ENCODE measurements around the gene SFTPA2.
"Not testable (repeated sequence)": the region's sequence is repeated elsewhere in the genome, so short reads cannot be mapped to it uniquely, and the experiment has no call there.

The SFTPA2 gene

DNA sequence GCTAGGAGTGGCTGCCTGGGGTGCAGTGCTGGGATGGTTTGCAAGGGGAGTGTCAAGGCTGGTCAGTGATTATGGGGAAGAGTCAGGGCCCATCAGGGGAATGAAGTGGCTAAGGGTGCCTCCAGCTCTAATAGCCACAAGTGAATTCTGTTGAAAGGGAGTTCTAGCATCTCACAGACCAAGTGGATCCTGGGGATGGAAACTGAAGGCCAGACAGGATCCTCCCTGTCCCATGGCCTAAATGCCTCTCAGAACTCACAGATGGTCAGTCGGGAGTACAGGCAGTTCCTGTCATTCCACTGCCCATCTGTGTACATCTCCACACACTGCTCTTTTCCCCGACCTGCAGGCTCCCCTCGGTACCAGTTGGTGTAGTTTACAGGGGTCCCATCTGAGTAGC is 3.2 kb downstream of the SFTPA2 start:
- DNase-seq, result not testable (repeated sequence)

DNA sequence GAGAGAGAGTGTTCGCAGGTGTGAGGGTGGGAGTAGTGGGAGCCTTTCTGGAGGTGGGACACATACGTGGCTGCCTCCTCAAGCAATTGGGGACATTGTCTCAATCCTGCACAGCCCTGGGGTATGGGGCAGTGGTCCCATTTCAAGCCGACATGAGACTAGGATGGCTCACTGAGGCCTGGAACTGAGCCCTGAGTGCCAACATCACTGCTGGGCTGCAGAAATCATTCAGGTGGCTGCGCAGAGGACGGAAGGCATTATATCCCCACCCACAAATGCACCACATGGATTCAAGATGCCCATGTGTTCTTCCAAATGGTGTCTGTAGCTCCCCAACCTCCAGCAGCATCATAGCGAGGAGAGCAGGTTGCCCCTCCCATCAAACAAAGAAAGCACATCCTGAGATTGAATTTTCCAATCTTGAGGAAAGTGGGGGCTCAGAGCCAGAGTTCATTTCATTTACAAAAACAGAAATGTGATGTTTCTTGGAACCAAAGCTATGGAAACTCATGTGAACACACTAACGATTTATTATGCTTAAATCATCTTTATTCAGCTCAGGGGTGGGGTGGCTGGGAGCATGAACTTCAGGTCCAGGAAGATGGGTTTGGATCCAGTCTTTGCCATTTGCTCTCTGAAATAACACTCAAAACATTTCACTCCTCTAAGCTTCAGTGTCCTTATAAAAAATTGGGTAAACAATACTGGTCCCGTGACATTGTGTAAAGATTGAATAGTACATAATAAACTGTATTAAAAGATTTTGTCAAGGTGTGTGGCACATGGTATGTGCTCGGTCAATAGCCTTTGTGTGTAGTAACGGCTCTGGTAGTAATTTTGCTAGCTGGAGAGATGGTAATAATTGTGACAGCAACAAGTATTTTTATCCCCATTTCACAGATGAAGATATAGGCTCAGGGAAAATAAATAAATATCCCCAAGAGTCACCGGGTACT is 4.6 kb downstream of the SFTPA2 start:
- no peak for DNase-seq

- DNase-seq, result no peak
Observed at GRCh38 chr10:79552143-79552542, 8.1 kb downstream of the SFTPA2 start.

DNA sequence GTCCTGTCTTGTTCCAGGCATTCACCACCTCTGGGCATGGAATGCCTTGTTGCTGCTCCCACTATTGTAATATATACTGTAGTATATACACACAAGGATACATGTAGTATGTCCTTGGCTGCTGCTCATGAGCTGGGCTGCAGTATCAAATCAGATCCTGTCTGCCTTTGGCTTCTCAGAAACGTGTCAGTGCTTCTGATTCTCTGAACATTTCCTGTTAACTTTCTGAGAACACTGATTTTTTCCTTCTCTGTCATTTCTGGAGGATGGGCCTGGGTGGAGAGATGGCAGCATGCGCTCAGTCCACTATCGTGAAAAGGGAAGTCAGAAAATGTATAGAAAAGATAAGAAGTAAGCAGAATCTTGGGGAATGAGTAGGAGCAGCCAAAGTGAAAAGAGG is 12.2 kb downstream of the SFTPA2 start:
- DNase-seq, result no peak

DNA sequence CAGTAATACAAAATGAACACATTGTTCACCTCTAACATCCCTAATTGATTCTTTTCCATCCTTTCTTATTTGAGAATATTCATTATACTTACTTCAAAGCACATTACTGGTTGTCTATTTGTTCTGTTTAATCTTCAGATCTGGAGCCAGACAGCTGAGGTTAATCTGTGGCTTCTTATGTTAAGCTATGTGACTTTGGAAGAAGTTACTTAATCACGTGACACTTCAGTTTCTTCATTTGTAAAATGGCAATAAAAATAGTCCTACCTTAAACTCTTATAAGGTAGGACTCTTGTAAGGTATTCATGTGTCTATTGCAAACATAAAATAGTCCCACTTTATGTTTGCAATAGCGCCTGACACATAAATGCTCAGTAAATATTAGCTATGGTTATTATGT is 13.1 kb downstream of the SFTPA2 start:
- DNase-seq, result not testable (repeated sequence)

DNA sequence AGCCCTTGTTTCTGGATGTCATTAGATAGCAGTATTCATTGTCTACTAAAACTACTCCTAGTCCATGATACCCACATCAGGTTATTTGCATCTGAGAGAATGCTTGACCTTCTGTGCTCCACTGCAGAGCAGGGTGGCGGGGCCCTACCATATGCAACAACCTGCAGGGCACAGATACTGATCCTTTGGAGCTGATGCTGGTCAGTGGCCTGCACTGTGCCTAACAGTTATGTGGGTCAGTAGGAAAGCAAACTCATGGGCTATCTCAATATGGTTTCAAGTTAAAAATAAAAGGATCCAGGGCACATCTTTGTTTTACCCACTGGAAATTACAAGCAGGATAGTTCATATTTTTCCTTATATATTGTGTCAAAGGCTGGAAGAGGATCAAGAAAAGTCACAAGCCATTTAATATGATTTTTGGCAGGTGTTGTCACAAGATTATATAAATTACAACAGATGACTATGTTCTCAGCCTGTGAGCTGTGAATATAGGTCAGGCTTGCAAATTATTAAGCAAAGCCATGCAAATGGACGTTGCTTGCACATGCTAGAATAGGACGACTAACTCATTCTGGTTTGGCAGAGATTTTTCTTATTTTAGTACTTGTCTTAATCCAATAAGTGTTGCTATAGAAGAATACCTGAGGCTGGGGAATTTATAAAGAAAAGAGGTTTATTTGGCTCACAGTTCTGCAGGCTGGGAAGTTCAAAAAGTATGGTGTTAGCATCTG is 15.1 kb downstream of the SFTPA2 start:
- not testable (repeated sequence) for DNase-seq

- DNase-seq, result not testable (repeated sequence)
Observed at GRCh38 chr10:79544408-79544807, 15.8 kb downstream of the SFTPA2 start.

DNA sequence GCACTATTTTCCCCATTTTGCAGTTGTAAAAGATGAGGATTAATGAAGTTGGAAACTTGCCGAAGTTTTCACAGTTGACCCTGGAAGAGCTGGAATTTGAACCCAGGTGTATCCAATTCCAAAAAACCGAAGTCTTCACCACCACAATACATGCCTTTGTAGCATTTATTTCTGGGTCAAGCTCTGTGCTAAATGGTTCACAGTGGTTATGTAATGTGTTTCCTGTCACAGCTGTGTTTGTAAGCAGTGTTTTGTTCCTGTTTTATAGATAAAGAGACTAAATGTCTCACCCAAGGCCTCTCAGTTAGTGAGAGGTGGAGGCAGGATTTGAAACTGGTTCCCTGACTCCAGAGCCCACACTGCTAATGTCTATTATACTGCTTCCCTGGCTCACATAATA is 17.6 kb downstream of the SFTPA2 start:
- no peak for DNase-seq

DNA sequence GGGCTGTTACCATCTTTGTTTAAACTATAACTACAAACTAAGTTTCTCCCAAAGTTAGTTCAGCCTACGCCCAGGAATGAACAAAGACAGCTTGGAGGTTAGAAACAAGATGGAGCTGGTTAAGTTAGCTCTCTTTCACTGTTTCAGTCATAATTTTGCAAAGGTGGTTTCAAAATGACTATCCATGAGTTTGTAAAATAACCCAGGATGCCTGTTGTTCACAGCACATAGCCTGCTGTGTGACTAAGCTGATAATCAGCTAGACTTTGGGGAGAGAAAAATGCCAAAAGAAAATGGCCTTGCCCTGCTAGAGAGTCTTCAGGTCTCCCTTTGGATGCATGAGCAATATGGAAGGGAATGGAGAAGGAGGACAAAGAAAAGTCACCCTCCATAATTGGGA is 19.3 kb downstream of the SFTPA2 start:
- DNase-seq, result not testable (repeated sequence)

GRCh38 chr10:79538311-79538710 is 21.9 kb downstream of the SFTPA2 start:
- DNase-seq, result not testable (repeated sequence)

GRCh38 chr10:79533903-79534175 is 26.4 kb downstream of the SFTPA2 start:
- DNase-seq, result not testable (repeated sequence)

DNA sequence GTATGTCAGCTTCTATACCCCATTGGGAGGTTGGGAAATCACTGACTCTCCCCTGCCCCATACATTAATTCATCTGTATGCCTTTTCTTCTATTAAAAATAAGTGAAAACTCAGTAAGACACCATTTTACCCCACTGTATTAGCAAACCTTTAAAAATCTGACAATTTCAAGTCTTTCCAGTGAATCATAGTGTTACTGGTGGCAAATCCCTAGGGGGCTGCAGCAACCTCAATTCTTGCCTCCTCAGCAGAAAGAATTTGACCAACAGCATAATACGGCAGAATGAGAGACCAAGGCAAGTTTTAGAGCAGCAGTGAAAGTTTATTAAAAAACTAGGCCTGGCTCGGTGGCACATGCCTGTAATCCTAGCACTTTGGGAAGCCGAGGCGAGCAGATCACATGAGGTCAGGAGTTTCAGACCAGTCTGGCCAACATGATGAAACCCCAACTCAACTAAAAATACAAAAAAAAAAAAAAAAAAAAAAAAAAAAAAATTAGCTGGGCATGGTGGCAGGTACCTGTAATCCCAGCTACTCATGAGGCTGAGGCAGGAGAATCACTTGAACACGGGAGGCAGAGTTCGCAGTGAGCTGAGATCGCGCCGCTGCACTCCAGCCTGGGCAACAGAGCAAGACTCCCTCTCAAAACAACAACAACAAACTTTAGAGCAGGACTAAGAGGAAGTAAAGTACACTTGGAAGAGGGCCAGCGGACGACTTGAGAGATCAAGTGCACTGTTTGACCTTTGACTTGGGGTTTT is 26.9 kb downstream of the SFTPA2 start:
- not testable (repeated sequence) for DNase-seq

GRCh38 chr10:79528261-79528660 is 31.9 kb downstream of the SFTPA2 start:
- not testable (repeated sequence) for DNase-seq

DNA sequence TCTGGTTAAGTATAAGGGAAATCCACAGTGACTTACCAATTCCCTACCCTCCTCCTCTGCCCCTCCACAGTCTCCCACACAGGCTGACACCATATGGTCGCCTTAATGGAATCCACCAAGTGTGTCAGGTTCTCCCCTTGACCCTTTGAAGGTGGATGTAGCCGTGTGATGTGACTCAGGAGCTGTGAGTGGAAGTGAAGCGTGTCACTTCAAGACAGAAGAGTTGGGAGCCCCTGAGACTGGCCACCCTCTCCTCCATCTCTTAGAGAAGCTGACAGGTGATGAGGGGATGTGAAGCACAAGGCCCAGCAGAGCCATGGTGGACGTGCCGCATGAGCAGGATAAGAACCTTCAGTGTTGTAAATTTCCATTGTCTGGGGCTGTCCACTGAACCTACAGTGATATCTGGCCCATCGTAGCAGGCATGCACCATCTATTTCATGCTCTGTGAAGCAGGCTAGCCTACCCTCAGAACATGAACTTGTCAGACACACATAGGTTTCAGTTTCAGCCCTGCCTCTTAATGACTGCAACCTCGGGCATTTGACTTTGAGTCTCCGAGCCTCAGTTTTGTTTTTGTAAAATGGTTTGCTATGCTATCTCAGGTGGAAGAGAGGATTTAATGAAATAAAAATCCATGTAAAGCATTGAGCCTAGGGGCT is 35.0 kb downstream of the SFTPA2 start:
- DNase-seq, result not testable (repeated sequence)

DNA sequence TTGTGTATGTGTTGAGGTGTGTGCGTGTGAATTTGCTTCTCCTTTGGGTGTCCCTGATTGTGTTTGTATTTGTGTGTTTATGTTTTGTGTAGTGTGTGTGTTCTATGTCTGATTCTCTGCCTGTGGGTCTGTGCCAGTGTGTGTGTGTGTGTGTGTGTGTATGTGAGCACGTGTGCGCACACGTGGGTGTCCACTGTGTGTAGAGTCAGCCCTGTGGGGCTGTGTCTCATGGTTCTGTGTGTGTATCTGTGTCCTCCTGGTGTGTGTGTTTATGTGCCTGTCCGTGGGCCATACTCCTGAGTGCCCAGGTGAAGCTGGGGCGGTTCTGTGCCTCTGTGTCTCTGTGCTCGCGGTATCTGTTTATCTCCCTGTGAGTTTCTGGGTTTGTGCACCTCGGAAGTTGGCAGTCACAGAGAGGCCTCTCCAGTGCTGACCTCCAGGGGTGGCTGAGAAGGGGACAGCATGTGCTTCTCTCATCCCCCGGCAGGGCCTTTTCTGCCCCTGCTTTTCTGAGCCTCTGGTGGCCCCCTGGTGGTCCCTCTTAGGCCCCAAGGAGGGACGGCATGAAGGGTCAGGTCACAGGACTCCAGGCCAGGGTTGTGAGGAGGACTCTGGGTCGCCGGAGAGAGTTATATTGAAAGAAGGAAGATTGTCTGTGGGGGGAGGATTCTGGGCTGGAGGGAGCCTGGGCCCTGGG is 36.9 kb downstream of the SFTPA2 start:
- DNase-seq, result not testable (repeated sequence)

DNA sequence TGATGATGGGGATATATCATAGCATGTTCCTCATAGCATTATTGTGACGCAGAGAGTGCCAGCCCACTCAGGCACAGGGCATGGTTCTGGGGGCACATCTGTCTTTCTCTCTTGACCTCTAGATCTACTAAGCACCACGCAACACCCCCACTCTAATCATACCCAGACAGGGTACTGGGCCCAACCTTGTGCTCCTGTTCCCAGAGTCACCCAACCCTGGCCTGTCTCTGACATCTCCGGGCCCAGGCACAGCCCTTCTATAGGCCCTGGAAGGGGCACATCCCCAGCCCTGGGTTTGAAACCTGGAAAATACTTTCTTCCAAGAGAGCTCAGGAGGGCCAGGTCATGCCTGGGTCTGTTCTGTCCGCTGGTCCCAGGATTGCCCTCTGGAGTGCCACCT is 37.7 kb downstream of the SFTPA2 start:
- not testable (repeated sequence) for DNase-seq

- not testable (repeated sequence) for DNase-seq
Observed at GRCh38 chr10:79521751-79522150, 38.5 kb downstream of the SFTPA2 start.

GRCh38 chr10:79517567-79517966 is 42.6 kb downstream of the SFTPA2 start:
- not testable (repeated sequence) for DNase-seq

- DNase-seq, result not testable (repeated sequence)
Observed at GRCh38 chr10:79516532-79517205, 43.5 kb downstream of the SFTPA2 start.

- not testable (repeated sequence) for DNase-seq
Observed at GRCh38 chr10:79511891-79512583, 48.2 kb downstream of the SFTPA2 start, which contains the start of gene EIF5AL1. Gene EIF5AL1, plus strand, starts transcription at chr10:79512533. Its CDS starts 117 bp downstream, at chr10:79512650.
